ENCODE measurements around the gene IGSF10. TPM values are rescaled to one million over a fixed set of nuclear protein-coding genes. Genes with fewer than 3 reads are reported as not detected.

The IGSF10 gene
- total RNA-seq, 1 donor from 2014 or later, result not detected

GRCh38 chr3:151437906-151438305, 23.0 kb downstream of the IGSF10 start:
- CTCF ChIA-PET, result interaction anchor here (1.0 to 5.3 kb wide), 5 partner anchors 31 to 1088 kb away, joined by 3 to 41 read pairs (median 20); no protein-coding TSS in a partner anchor
- no peaks in the 10 kb centered on the region for H3K9me3 Mint-ChIP-seq
- intact Hi-C loops (cut with micrococcal nuclease), result loop anchor here (2.0 to 10.0 kb wide), 5 partner anchors 59 to 1129 kb away; partner anchors contain the start of gene P2RY14

GRCh38 chr3:151436675-151437446, 24.0 kb downstream of the IGSF10 start:
- Mint-ChIP-seq H3K36me3 (ENCODE audit: low read depth) (no peaks in the 10 kb centered on the region), H3K9me3 (no peaks in the 10 kb centered on the region), H3K27ac (no peak overlapping the region), H3K27me3 (no peaks in the 10 kb centered on the region), H3K4me3 (no peak overlapping the region), H3K4me1 (peaks cover 17% of the 10 kb centered on the region)
- ChIA-PET CTCF (interaction anchor here (1.0 to 5.3 kb wide), 3 partner anchors 26 to 401 kb away, joined by 3 to 41 read pairs (median 20); no protein-coding TSS in a partner anchor), POLR2A (no interaction called here)
- DNase-seq, result no peak
- ATAC-seq (ENCODE audit: low read depth), result no peak
- no peak for TF ChIP-seq CTCF (IDR thresholded peaks at IDR 0.05)
- intact Hi-C loops (cut with micrococcal nuclease), result loop anchor here (5.0 to 10.0 kb wide), 4 partner anchors 160 to 1130 kb away; partner anchors contain the start of gene P2RY14

More at GRCh38 chr3:151437906-151438305, 23.0 kb downstream of the IGSF10 start:
- H3K27me3 Mint-ChIP-seq, result no peaks in the 10 kb centered on the region
- ATAC-seq (ENCODE audit: low read depth), result no peak
- peaks cover 14% of the 10 kb centered on the region for H3K4me1 Mint-ChIP-seq
- POLR2A ChIA-PET, result no interaction called here
- no peak for DNase-seq
- H3K36me3 Mint-ChIP-seq (ENCODE audit: low read depth), result no peaks in the 10 kb centered on the region
- TF ChIP-seq CTCF (IDR thresholded peaks at IDR 0.05), result no peak
- H3K4me3 Mint-ChIP-seq, result no peak overlapping the region
- no peak overlapping the region for H3K27ac Mint-ChIP-seq

GRCh38 chr3:151434151-151434890, 26.5 kb downstream of the IGSF10 start:
- CTCF ChIA-PET, result interaction anchor here (1.4 kb wide), 1 partner anchor 206 kb away, joined by 3 read pairs; no protein-coding TSS in a partner anchor

GRCh38 chr3:151432616-151433372, 28.1 kb downstream of the IGSF10 start:
- H3K27ac Mint-ChIP-seq, result no peak overlapping the region
- POLR2A ChIA-PET, result no interaction called here
- CTCF ChIA-PET, result interaction anchor here (2.1 kb wide), 1 partner anchor 34 kb away, joined by 5 read pairs; no protein-coding TSS in a partner anchor
- DNase-seq (no peak), ATAC-seq (ENCODE audit: low read depth) (no peak)
- H3K36me3 Mint-ChIP-seq (ENCODE audit: low read depth), result no peaks in the 10 kb centered on the region
- no peak for TF ChIP-seq CTCF (IDR thresholded peaks at IDR 0.05)
- H3K4me1 Mint-ChIP-seq, result peaks cover 25% of the 10 kb centered on the region
- no peaks in the 10 kb centered on the region for H3K27me3 Mint-ChIP-seq
- H3K9me3 Mint-ChIP-seq, result no peaks in the 10 kb centered on the region
- no peak overlapping the region for H3K4me3 Mint-ChIP-seq
- intact Hi-C loops (cut with micrococcal nuclease), result loop anchor here (10.0 kb wide), 1 partner anchor 208 kb away; no protein-coding TSS in a partner anchor

More at GRCh38 chr3:151434151-151434890, 26.5 kb downstream of the IGSF10 start:
- ATAC-seq (ENCODE audit: low read depth) (no peak), DNase-seq (no peak)
- H3K9me3 Mint-ChIP-seq, result no peaks in the 10 kb centered on the region
- no peak for TF ChIP-seq CTCF (IDR thresholded peaks at IDR 0.05)
- no peaks in the 10 kb centered on the region for H3K27me3 Mint-ChIP-seq
- intact Hi-C loops (cut with micrococcal nuclease), result loop anchor here (10.0 kb wide), 1 partner anchor 210 kb away; no protein-coding TSS in a partner anchor
- H3K4me1 Mint-ChIP-seq, result peaks cover 25% of the 10 kb centered on the region
- H3K4me3 Mint-ChIP-seq, result no peak overlapping the region
- H3K36me3 Mint-ChIP-seq (ENCODE audit: low read depth), result no peaks in the 10 kb centered on the region
- POLR2A ChIA-PET, result no interaction called here
- H3K27ac Mint-ChIP-seq, result no peak overlapping the region
